Inferior parietal cortex (tissue), 1 donor: ENCODE data around the gene DAAM2.

Experiments
- DNase-seq: peaks from one replicate; pipeline ENCODE4 v3.0.0-alpha.2; 2016; ENCODE audit errors: extremely low spot score

DAAM2 gene

DNA sequence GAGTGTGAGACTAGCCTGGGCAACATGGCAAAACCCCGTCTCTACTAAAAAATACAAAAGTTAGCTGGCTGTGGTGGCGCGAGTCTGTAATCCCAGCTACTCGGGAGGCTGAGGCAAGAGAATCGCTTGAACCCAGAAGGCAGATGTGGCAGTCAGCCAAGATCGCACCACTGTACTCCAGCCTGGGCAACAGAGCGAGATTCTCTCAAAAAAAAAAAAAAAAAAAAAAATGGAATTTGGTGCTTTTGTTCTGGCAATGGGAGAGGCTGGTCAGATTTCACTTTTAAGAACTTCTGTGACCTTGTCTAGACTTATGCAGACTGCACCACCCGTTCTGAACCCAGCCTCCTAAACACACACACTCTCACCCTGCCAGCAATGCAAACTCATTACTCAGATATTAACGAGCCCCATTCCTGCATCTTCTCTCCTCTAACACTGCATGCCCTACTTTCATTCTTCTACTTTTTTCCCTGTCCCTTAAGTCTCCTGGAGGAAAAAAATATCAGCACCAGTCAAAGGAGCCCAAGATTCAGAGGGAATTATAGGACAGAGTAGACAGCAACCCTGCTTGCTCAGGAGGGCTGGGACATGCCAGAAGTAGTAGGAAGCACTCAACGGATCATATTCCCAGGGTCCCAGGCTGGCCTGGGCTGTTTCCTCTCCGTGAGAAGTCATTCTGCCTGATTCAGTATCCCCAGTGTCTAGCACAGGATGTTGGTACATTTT, 137.7 kb downstream of the DAAM2 start:
- DNase-seq, result no peak

DNA sequence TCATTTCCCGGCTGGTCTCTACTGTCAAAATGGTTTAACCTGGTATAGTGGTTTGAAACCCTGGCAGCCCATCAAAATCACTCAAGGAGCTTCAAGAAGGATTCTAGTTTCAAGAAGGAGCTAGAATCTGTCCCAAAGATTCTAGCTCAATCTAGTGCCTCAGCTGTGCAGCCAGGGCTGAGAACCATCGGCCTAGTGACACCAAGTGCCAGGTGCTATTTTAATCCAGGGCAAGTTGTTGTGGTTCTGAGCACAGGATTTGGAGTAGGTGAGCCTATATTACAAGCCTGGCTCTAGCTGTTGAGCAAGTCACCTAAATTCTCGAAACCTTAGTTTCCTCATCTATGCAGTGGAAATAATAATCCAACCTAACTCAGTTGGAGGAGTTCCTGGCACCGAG, 138.4 kb downstream of the DAAM2 start:
- DNase-seq, result no peak

DNA sequence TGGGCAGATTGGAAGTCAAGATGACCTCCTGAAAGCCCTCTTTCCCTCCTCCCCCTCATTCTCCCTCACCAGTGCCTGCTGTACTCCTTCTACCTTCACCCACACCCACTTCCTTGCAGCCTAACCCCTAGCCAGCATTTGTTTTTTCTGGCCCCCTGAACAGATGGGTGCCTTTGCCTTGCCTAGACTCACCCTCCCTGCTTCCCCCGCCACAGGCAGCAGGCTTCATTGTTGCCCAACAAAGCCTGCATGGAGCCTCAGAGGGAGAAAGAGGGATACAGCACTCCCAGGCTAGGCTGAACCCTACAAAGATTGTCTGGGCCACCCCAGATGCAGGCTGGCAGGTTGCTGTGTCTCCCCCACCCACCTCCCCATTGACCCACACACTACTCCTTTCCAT, 139.4 kb downstream of the DAAM2 start:
- no peak for DNase-seq

DNA sequence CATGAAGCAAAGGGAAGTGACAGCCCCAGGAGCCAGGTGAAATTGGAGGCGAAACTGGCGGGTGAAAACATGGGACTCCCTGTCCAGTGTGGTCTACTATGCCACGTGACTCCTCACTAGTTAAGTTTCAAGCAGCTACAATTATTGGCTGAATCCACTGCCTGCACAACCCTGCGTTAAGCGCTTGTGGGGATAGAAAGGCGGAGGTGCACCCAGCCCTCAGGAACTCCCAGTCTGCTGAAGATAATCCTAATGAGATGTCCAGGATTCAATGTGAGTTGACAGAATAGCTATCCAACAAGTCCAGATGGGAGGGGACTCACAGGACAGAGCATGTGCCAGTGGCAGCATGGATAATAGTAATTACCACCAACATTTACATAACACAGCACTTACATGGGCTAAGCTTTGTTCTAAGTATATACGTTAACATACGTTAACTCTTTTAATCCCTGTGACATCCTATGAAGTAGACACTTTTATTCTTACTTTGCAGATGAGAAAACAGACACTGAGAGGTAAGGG, 140.3 kb downstream of the DAAM2 start:
- DNase-seq, result no peak

DNA sequence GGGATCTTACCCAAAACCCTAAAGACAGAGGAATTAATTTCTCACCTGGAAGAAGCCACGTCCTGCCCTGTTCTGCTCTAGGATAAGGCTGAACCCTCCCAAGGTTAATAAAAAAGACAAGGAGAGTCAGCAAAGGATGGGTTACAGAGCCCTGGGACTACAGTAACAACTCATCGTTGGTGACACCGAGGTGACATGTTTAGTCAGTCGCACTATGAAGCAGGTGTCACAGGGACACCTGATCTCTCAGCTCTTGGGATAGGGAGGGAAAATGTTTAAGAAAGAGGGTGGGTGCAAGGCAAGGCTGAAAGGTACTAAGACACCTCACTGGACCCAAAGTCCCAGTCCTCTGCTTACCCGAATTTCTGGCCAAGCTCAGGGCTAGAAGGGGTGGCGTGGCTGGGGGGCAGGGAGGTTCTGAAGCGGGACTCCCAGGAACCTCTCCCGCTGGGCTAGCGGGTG, 141.5 kb downstream of the DAAM2 start:
- no peak for DNase-seq

DNA sequence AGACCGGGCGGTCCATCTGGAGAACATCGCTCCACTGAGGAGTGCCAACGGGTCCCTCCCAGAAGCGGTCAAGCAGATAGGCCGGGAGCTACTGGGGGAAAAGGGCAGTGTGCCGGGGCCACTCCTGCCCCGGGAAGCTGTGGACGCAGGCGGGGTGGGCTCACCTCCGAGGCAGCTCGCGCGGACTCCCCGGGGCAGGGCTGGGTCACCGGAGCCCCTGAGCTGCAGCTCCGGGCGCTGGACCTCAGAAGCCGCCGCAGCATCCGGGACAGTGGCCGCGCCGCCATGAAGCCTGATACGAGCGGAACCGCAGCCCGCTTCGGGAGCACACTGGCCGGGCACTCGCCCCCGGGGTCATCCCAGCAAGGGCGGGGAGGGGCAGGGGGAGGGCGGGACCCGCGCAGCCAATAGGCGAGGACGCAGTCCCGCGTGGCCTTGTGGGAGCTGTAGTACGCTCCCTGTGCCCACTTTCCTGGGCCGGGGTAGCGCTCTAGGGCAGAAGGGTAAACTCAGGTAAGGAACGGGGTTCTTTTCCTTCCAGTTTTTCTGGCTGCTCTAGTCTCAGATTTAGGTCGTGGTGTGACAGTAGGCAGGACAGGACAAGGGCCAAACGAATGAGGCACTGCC, 142.1 kb downstream of the DAAM2 start, which contains the start of gene MOCS1:
Gene MOCS1, minus strand, starts transcription at position 332 of the 627 bp plus-strand sequence. Its CDS starts 45 bp downstream, at position 287.
- DNase-seq, result peak; percentile 81

DNA sequence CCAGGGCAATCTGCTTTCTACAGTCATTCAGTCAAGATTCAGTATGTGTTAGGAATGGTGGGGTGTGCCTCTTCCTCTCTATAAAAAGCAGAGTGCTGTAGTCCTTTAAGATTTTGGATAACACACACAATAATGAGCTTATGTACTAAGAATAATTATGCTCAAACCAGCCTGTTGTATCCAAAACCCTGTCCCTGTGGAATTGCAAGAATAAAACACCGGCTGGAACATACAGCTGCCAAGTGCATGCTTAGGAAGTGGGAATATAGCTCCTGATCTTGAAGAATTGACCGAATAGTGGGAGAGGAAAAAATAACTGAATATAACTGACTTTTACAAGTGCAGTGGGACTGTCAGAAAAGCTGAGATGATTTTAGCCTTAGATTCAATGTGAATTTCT, 143.1 kb downstream of the DAAM2 start:
- no peak for DNase-seq

DNA sequence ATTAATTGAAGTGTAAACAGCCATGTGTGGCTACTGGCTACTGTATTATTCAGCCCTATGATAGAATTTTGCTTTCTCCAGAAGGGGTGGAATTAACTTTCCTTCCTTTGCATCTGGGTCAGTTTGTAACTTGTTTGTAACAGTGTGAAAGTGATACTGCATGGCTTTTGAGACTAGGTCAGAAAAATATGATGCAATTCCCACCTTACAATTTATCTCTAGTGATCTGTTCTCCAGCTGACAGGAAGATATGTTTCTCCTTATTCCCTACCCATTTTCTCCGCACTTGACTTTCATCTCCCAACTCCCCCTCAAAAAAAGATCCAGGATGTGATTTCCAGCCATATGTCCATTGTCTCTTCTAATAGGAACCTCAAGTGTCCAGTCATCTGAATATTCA, 144.7 kb downstream of the DAAM2 start:
- no peak for DNase-seq

DNA sequence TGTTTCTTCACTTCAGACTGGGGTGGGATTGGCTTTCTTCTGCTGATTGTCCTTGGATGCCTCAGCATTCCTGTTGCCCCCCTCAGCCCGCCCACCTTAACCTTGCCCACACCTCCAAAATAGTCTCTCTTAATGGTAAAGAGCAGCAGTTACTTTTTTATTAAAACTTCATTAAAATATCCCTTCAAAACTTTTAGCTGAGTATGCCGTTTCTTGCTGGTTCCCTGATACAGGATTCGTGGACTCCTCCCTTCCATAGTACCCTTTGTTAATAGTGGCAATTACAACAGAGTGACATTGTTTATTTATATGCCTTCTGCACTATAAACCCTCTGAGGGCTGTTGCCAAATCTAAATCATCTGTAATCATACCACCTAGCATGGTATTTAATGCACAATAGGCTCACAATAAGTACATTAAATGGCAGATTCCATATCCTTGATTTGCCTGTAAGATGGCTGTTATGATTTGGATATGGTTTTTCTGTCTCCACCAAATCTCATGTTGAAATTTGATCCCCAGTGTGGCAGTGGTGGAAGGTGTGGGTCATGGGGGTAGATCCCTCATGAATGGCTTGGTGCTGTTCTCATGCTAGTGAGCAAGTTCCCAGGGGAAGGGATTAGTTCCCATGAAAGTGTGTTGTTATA, 145.6 kb downstream of the DAAM2 start:
- DNase-seq, result no peak

DNA sequence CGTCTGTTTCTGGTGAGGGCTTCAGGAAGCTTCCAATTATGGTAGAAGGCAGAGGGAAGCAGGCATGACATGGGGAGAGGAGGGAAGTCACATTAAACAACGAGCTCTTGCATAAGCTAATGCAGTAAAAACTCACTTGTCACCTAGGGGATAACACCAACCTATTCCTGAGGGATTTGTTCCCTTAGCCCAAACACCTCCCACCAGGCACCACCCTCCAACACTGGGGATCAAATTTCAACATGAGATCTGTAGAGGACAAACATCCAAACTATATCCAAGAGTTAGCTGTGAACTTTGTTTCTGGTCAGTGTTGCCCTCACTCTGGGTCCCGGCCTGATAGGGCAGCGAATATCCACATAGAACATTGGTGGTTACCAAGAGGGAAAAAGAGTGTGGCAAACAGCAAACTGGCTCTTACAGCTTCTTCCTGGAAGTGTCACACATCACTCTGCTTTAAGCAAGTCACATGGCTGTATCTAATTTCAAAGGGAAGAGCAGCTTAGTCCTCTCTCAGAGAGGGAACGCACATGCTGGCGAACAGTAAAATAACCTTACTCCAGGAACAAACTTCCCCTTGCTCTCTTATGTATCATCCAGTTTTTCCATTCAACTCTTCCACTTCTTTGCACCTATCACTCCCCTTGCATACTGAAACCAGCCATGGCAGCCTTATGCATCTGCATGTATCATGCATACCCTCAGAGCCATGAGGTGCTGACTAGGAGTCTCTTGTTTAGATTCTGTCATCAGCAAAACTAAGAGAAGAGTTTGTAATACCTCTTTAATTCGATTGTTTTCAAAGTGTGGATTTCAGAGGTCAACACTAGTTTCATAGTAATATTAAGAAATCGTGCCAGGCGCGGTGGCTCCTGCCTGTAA, 146.8 kb downstream of the DAAM2 start:
- DNase-seq, result no peak

DNA sequence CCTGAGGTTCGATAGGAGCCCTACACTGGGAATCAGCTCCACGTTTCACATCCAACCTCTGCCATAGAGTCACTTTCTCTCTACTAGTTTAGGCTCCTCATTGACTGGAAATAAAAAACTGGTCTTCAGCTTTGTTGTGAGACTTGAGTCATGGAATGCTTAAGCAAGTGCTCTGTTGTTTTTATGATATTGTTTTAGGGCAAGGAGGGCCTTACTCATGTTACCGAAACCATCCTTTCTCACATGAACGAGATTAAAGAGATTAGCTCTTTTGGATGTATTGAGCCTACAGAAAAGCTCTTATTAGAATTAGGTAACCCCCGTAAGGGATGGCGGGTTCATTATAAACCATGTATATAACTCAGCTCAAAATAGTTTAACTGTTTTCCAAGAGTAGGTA, 149.0 kb downstream of the DAAM2 start:
- DNase-seq, result no peak

DNA sequence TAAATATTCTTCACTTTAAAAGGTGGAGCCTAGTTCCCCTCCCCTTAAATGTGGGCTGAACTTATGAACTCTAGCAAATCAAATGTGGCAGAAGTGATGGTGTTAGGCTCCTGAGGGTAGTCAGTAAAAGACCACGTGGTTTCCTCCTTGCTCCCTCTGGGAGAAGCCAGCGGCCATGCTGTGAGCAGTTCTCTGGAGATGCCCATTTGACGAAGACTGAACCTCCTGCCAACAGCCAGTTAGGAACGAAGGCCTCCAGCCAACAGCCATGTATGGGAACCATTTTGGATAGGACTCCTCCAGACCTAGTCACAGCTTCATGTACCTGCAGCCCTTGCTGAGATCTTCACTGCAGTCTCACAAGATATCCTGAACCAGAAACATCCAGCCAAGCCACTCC, 149.6 kb downstream of the DAAM2 start:
- DNase-seq, result no peak

DNA sequence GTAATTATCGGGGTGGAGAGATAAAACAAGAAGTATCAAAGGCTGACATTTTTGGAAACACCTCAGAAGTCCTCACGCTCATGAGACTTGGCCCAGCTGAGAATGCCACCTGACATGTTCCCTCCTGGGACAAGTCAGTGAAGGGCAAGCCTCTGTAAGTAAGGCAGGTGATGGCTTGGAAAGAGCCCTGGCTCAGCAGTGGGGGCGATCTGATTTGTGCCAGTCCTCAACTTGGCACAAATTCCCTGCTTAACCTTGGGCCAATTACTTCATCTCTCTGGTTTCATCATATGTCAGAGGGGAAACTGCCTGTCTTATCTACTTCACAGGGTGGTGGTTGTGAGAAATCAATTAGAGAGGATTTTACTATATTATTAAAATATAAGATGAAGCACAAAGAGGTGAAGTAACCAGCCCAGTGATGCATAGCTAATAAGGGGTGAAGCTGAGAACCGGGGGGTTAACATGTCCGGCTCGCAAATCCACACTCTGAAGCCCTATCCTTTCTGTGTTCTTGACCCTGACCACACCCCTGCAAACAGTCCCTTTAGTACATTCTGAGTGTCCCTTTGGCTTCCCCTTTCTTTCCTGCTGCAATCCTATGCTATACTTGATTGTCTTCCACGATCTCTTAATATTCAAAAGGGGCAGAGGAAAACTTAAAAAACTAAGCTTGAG, 150.9 kb downstream of the DAAM2 start:
- DNase-seq, result no peak

DNA sequence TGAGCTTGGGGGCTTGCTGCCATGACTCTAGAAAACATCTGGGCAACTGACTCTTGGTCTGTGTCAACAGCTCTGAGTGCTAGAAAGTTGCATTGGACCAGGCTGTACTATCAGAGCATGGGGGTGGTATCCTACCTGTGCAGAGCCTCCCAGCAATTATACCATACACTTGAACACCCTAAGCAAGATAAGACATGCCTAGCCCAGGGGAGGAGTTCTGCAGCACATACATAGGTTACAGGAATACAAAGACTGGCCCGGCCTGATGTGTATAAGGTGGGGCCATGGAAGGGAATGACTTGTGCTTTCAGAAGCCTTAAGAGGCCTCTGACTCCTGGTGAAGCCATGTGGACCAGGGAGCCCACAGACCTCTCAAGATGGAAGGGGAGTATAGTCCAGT, 153.4 kb downstream of the DAAM2 start:
- no peak for DNase-seq

DNA sequence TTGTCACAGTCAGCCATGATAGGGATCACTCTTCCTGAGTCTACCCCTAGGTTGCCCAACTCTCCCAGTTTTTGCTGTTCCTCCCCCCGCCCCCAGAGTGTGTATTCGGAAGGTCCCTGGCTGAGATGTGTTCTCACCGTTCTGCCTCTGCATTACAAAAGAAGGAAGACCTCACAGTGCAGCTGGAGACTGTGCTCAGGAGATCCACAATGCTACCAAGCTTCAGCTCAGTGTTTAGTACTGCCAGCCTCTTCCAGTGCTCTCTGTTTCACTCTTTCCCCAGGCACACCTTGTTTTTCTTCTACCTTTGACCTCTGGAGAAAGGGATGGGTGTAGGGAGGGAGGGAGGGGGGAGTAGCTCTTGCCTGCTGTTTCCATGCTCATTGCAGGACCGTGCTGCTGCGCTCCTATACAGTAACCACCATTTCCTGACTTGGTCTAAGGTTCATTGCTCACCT, 155.5 kb downstream of the DAAM2 start:
- no peak for DNase-seq

DNA sequence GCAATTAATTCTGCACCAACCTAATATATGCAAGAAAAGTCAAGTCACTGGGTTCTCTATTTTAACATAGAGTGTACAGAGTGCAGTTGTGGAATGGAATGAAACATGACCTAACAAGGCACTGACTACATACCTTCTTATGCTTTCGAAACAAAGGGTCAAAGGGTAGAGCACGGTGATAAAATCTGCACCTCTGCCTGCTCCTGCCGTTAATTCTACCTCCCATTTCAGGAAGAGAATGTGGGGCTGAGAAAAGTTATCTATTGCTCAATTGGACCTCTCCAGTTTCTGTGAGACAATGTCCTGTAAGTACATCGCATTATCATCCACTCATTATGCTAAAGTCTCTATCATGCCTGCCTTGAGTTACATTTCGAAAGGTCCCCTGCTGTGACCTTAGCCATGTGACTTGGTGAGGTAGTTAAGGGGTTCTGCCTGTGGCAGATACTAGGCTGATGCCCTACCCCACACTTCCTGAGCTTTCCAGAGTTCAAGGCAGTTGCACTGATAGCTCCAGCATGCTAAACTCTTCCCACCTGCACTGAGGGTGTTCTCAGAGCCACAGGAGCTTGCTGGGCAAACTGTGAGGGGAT, 156.1 kb downstream of the DAAM2 start:
- DNase-seq, result no peak

DNA sequence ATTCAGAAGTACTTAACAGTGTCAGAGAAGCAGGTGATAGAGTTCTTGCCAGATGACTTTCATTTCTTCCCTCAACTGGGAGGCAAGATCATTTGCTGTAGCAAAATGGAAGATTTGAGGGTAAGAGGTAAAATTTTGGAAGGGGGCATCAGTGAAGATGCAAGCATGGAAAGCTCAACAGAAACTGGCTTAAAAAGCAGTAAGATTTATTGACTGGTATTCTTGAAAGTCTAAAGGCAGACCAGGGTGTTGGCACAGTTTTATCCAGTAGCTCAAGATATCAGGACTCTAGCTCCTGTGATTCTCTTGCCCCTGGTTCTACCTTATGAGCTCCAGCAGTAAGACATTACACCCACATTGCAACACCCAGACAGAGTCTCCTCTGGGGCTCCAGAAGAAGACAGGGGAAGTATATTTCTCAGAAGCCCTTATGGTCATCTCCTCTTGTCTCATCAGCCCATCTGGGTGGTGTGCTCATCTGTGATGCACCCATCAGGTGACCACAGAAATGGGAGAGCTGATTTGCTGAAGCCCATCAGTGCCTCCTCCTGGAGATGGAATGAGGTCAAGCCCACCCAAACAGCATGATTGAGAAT, 158.0 kb downstream of the DAAM2 start:
- DNase-seq, result no peak

DNA sequence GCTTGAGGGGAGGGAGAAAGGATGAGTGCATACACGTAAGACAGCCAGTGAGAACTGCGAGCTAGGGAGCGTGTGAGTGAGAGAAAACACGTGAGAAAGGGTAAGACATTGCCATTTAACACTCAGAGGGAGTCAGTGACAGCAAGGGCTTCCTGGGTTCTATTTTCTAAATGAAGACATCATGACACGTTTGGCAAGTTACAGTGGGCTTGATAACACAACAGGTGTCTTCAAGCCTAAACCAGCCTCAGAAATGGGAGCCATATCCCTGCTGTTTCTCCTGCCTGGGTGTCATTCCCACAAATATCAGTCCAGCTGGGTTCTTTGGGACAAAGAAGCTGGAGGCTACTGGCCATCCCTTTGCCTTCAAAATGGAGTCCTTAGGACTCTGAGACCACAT, 159.0 kb downstream of the DAAM2 start:
- no peak for DNase-seq

DNA sequence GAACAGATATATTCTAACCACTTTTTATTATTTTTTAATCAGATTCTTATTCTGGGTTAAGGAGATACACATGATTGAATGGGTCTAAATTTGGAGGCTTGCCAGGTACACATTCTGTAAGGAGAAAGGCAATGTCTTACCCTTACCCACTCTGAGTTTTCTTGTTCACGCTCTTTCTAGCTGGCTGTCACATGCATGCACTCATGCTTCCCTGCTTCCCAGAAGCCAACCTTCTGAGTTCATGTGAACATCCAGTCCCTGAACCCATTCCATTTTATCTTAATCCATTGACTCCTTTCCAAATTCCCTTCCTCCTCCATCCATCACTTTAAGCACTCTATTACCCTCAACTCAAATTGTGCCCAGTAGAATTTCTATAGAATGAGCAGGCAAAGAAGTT, 159.5 kb downstream of the DAAM2 start:
- DNase-seq, result no peak

DNA sequence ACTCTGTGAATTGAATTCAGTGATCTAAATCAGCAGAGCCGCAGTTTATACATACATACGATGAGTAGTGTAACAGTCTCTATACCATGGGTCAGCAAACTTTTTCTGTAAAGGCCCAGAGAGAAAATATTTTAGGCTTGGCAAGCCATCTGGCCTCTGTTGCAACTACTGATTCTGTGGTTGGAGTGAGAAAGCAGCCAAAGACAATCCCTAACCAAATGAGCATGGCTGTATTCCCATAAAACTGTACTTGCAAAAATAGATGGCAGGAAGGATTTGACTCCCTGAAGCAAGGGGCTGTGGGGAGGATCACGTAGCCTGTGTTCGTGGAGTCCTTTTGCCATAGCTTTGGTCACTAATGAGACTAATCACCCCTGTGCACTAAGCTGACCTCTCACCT, 160.0 kb downstream of the DAAM2 start:
- DNase-seq, result no peak
